ENCODE measurements around the gene CCDC138.

Gene CCDC138

DNA sequence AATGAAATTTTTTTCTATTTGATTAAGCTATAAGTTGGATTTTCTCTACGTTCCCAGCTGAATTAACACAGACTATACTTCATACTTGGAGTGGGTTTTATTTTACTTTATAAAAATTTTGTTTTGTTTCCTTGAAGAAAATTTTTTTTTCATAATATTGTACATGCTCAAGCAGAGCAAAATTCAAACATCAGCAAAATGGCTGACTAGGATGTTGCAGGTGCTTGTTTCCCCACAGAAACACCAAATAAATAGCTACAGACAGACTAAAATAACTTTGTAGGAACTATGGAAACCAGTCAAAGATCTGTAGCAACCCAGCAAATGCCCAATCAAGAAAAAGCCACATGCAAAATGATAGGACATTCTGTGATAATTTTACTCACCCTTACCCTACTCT lies 82.3 kb downstream of the CCDC138 start:
- TF ChIP-seq, protein P1, sequence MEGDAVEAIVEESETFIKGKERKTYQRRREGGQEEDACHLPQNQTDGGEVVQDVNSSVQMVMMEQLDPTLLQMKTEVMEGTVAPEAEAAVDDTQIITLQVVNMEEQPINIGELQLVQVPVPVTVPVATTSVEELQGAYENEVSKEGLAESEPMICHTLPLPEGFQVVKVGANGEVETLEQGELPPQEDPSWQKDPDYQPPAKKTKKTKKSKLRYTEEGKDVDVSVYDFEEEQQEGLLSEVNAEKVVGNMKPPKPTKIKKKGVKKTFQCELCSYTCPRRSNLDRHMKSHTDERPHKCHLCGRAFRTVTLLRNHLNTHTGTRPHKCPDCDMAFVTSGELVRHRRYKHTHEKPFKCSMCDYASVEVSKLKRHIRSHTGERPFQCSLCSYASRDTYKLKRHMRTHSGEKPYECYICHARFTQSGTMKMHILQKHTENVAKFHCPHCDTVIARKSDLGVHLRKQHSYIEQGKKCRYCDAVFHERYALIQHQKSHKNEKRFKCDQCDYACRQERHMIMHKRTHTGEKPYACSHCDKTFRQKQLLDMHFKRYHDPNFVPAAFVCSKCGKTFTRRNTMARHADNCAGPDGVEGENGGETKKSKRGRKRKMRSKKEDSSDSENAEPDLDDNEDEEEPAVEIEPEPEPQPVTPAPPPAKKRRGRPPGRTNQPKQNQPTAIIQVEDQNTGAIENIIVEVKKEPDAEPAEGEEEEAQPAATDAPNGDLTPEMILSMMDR (IDR thresholded peaks at IDR 0.05): no peak
- no peak for DNase-seq
- H3K27ac Mint-ChIP-seq: no peak overlapping the region
- H3K27me3 Mint-ChIP-seq (ENCODE audit: low read depth, poor library complexity): no peaks in the 10 kb centered on the region
- peaks cover 80% of the 10 kb centered on the region for H3K9me3 Mint-ChIP-seq
- H3K4me1 Mint-ChIP-seq: no peaks in the 10 kb centered on the region
- H3K4me3 Mint-ChIP-seq: no peak overlapping the region
- H3K36me3 Mint-ChIP-seq (ENCODE audit: low read depth): peaks cover 96% of the 10 kb centered on the region

DNA sequence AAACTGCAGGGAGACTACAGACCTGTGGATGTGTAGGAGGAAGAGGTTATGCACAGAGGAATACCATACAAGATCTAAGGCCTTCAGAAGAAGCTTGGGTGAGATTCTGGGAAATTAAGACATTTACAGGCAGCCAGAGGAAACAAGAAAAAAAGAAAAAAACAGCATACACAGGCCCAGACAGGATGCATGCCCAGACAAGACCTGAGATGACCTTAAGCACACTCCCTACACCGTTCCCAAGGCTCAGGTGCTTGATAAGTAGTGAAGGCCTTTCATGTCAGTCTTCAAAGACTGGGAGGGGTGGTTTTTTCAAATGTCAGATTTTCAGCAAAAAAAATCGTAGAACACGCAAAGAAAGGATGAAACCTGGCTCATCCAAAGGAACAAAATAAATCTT lies 83.0 kb downstream of the CCDC138 start:
- no peak for DNase-seq
- H3K27me3 Mint-ChIP-seq (ENCODE audit: low read depth, poor library complexity): no peaks in the 10 kb centered on the region
- H3K4me1 Mint-ChIP-seq: no peaks in the 10 kb centered on the region
- H3K4me3 Mint-ChIP-seq: no peak overlapping the region
- H3K9me3 Mint-ChIP-seq: peaks cover 86% of the 10 kb centered on the region
- H3K27ac Mint-ChIP-seq: no peak overlapping the region
- TF ChIP-seq, protein P1 (IDR thresholded peaks at IDR 0.05): no peak
- H3K36me3 Mint-ChIP-seq (ENCODE audit: low read depth): peaks cover 99% of the 10 kb centered on the region

DNA sequence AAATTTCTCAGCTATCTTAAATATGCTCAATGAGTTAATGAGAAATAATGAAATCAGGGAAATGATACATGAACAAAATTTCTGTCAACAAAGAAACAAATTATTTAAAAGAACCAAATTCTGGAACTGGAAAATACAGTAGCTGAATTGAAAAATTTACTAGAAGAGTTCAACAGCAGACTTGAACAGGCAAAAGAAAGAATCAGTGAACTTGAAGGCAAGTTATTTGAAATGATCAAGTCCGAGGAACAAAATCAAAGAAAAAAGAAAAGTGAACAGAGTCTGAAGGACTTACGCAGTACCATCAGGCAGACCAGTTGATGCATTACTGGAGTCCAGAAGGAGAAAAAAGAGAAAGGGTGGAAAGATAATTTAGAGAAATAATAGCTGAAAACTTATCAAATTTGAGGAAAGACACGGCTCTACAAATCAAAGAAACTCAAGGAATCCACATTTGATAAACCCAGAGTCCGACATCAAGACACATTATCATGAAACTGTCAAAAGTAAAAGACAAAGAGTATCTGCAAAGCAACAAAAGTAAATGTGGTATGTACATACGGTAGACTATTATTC lies 83.6 kb downstream of the CCDC138 start:
- Mint-ChIP-seq H3K9me3 (peaks cover 92% of the 10 kb centered on the region), H3K4me3 (no peak overlapping the region), H3K4me1 (no peaks in the 10 kb centered on the region), H3K27ac (no peak overlapping the region), H3K36me3 (ENCODE audit: low read depth) (peaks cover 100% of the 10 kb centered on the region), H3K27me3 (ENCODE audit: low read depth, poor library complexity) (no peaks in the 10 kb centered on the region)
- TF ChIP-seq, protein P1 (IDR thresholded peaks at IDR 0.05): no peak
- DNase-seq: no peak

DNA sequence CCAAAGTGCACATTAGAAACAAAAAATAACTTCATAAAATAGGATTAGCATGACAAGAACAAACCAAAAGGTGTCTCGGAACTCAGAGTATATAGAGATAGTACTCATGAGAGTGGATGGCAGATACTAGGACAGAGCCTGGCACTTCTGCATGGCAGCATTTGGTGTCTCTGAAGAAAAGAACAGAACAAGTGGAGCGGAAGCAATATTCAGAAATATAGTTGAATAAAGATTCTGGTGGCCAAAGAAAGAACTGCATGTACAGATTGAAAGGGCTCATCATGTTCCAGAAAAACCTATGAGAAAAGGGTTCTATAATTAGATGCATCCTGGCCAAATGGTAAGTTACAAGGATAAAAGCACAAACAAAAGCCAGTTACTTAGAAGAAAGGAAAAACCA lies 90.9 kb downstream of the CCDC138 start:
- H3K9me3 Mint-ChIP-seq: peaks cover 92% of the 10 kb centered on the region
- H3K36me3 Mint-ChIP-seq (ENCODE audit: low read depth): peaks cover 99% of the 10 kb centered on the region

DNA sequence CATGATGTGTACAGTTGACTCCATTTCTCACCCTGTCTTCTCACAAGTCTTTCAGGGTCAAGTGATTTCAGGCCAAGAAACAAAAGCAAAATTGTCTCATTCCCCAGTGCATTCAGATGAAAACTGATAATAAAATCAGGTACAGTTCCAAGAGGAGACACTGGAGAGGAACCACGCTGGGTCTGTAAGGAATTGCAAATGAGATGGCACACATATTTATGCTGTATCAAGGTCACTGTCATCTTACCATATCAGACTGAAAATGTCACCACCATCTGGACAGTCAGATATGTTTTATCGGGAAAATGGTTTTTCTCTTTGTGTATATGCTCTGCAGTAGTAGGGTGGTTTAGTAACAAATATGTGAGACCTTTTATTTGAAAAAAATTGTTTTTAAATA lies 91.7 kb downstream of the CCDC138 start:
- Mint-ChIP-seq H3K36me3 (ENCODE audit: low read depth) (peaks cover 99% of the 10 kb centered on the region), H3K27me3 (ENCODE audit: low read depth, poor library complexity) (no peaks in the 10 kb centered on the region), H3K27ac (no peak overlapping the region), H3K4me3 (no peak overlapping the region), H3K4me1 (no peaks in the 10 kb centered on the region), H3K9me3 (peaks cover 92% of the 10 kb centered on the region)
- no peak for DNase-seq
- TF ChIP-seq, protein P1 (IDR thresholded peaks at IDR 0.05): no peak

More for the DNA sequence above, 90.9 kb downstream of the CCDC138 start:
- Mint-ChIP-seq H3K4me3 (no peak overlapping the region), H3K27ac (no peak overlapping the region), H3K27me3 (ENCODE audit: low read depth, poor library complexity) (no peaks in the 10 kb centered on the region), H3K4me1 (no peaks in the 10 kb centered on the region)
- TF ChIP-seq, protein P1 (IDR thresholded peaks at IDR 0.05): peak; percentile 9
- DNase-seq: no peak

DNA sequence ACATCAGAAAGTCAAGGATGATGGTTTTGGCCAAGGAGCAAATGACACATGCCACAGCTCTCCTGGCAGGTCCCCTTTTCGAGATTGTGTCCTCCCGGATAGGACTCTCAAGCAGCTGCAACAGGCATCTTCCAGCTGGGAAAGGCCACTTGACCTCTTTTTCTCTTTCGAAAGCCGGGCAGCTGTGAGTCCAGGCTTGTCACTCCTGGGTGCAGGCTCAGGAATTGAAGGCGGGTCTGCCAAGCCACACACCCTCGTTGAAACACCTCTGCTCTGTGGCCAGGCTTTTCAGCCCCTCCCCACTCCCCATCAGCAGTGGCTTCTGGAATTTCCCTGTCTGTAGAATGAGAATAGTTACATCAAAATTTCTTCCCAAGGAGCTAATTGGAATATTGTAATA lies 98.0 kb downstream of the CCDC138 start:
- H3K4me1 Mint-ChIP-seq: no peaks in the 10 kb centered on the region
- no peak overlapping the region for H3K4me3 Mint-ChIP-seq
- peaks cover 96% of the 10 kb centered on the region for H3K36me3 Mint-ChIP-seq (ENCODE audit: low read depth)
- no peaks in the 10 kb centered on the region for H3K27me3 Mint-ChIP-seq (ENCODE audit: low read depth, poor library complexity)
- no peak overlapping the region for H3K27ac Mint-ChIP-seq
- no peak for DNase-seq
- peaks cover 85% of the 10 kb centered on the region for H3K9me3 Mint-ChIP-seq
- TF ChIP-seq, protein P1 (IDR thresholded peaks at IDR 0.05): no peak
